SK-N-MC (cell line): ENCODE data around the gene TGM1.

Experiments
- EZH2 ChIP-seq: fragments of 200-600 bp; sonication (generic); IDR thresholded peaks from one replicate; pipeline ENCODE4 v1.6.1; 2017; ENCODE audit warnings: antibody characterized with exemption
- POLR2AphosphoS5 ChIP-seq: IDR thresholded peaks from 2 replicates; pipeline ENCODE4 v1.6.1; 2012; ENCODE audit warnings: mild to moderate bottlenecking, low read depth, low read length, borderline replicate concordance

- TF ChIP-seq EZH2 (no peak), POLR2AphosphoS5 (no peak)
These were observed 4.3 kb downstream of the TGM1 start for GRCh38 chr14:24258548-24259265.
